ENCODE data around the gene PEMT. TPM values are rescaled to one million over a fixed set of nuclear protein-coding genes. Genes with fewer than 3 reads are reported as not detected.

Gene PEMT, protein sequence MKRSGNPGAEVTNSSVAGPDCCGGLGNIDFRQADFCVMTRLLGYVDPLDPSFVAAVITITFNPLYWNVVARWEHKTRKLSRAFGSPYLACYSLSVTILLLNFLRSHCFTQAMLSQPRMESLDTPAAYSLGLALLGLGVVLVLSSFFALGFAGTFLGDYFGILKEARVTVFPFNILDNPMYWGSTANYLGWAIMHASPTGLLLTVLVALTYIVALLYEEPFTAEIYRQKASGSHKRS
- 46.0 and 54.8 TPM in 2 replicates for total RNA-seq (2014; rRNA removed; shearing (Covaris generic))
- 55.2 and 62.7 TPM in 2 replicates for polyA plus RNA-seq (2016; fragmentation: Nextera tagmentation; extraction: Ambion mirVana)
- long read RNA-seq, transcript PEMT-201 (7 exons, 1,013 nt): major isoform, 42 of 49 reads
- long read RNA-seq, partial matches to known transcripts: 2 of 49 reads
- long read RNA-seq, other reads (novel, unspliced or antisense): 5 of 49 reads

DNA sequence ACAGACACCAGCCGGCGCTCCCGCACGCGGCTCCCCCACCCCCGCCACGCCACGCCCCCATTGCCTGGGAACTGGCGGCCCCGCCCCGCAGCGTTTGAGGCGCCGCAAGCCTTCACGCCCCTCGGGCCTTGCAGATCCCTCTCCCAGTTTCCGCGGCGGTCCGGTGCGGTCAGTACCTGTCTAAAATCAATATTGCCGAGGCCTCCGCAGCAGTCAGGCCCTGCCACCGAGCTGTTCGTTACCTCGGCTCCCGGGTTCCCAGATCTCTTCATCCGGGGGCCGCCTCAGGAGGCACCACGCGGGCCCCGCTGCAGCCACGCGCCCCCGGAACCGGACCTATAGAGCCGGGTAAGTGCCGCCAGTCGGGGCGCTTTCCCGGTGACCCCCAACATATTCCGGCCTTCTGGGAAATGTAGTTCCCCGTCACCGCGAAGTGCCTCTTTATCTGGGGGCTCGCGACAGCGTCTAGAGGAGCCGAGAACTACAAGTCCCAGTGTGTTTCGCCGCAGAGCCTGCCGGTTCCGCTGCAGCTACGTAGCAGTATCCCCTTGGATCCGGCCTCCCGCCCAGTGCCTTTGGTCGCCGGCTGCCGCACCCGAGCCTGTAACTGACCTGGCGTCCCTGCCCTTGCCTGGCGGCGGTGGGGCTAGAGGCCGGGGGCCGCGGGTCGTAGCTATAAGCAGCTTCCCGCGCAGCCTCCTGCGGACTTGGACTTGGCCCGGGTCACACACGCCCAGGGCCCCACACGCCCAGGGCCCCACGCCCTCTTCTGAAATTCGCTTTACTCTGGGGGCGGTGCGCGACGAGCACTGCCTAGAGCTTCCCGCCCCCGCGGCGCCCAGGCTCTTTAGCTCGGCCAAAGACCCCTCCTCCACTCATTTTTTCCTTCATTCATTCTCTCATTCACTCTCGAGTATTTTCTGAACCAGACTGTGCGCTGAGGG is at the start of gene PEMT:
Gene PEMT (minus strand): TSS at position 354 of the 944 bp plus-strand sequence. CDS start 82 bp downstream, at position 272.
- peaks cover 7% of the 10 kb centered on the region; the same call in 1 of the 2 replicates for H3K4me1 ChIP-seq (ENCODE audit: insufficient read depth)
- H3K36me3 Mint-ChIP-seq (ENCODE audit: low read depth): no peaks in the 10 kb centered on the region
- peak within 1 kb of the TSS; percentile 89 for H3K4me2 ChIP-seq
- H3K27ac ChIP-seq (ENCODE audit: low read depth): peak within 1 kb of the TSS; percentile 82
- peak within 1 kb of the TSS; percentile 89 for H3K27ac Mint-ChIP-seq
- peaks cover 11% of the 10 kb centered on the region for H3K27me3 Mint-ChIP-seq (ENCODE audit: insufficient read depth, low read depth, poor library complexity)
- H3K4me3 ChIP-seq: peak within 1 kb of the TSS; percentile 93
- H3K79me2 ChIP-seq (replicated peaks; ENCODE audit: insufficient read depth): peaks cover 44% of the 10 kb centered on the region
- H3K9me2 ChIP-seq (ENCODE audit: insufficient read depth): no peaks in the 10 kb centered on the region
- DNase-seq (ENCODE audit: low spot score) (peak; percentile 99), ATAC-seq (peak; percentile 96)
- H3K4me3 Mint-ChIP-seq: peak within 1 kb of the TSS; percentile 94
- no peaks in the 10 kb centered on the region for H3K9me3 Mint-ChIP-seq
- H2AFZ ChIP-seq: peak within 1 kb of the TSS; percentile 98
- no peaks in the 10 kb centered on the region for H3K27me3 ChIP-seq (ENCODE audit: insufficient read depth)
- H3K4me1 Mint-ChIP-seq: peaks cover 14% of the 10 kb centered on the region
- no peaks in the 10 kb centered on the region for H3F3A ChIP-seq (replicated peaks; ENCODE audit: low read depth)
- TF ChIP-seq STAT1 (IDR thresholded peaks at IDR 0.05; ENCODE audit: unreplicated experiment) (no peak), ZNF331 (CRISPR knock-in tag; IDR thresholded peaks at IDR 0.05; ENCODE audit: low read depth) (no peak), EZH2 (IDR thresholded peaks at IDR 0.05; ENCODE audit: low read depth, unreplicated experiment) (no peak), CREB1 (CRISPR knock-in tag; IDR thresholded peaks at IDR 0.05; ENCODE audit: low read depth) (peak; percentile 92), ZNF114 (CRISPR knock-in tag; IDR thresholded peaks at IDR 0.05) (peak; percentile 83), POLR2AphosphoS5 (IDR thresholded peaks at IDR 0.05; ENCODE audit: low read depth) (peak; percentile 84), EZH2phosphoT487 (IDR thresholded peaks at IDR 0.05; ENCODE audit: unreplicated experiment) (no peak)
- TF ChIP-seq, protein P1, sequence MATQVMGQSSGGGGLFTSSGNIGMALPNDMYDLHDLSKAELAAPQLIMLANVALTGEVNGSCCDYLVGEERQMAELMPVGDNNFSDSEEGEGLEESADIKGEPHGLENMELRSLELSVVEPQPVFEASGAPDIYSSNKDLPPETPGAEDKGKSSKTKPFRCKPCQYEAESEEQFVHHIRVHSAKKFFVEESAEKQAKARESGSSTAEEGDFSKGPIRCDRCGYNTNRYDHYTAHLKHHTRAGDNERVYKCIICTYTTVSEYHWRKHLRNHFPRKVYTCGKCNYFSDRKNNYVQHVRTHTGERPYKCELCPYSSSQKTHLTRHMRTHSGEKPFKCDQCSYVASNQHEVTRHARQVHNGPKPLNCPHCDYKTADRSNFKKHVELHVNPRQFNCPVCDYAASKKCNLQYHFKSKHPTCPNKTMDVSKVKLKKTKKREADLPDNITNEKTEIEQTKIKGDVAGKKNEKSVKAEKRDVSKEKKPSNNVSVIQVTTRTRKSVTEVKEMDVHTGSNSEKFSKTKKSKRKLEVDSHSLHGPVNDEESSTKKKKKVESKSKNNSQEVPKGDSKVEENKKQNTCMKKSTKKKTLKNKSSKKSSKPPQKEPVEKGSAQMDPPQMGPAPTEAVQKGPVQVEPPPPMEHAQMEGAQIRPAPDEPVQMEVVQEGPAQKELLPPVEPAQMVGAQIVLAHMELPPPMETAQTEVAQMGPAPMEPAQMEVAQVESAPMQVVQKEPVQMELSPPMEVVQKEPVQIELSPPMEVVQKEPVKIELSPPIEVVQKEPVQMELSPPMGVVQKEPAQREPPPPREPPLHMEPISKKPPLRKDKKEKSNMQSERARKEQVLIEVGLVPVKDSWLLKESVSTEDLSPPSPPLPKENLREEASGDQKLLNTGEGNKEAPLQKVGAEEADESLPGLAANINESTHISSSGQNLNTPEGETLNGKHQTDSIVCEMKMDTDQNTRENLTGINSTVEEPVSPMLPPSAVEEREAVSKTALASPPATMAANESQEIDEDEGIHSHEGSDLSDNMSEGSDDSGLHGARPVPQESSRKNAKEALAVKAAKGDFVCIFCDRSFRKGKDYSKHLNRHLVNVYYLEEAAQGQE (IDR thresholded peaks at IDR 0.05; ENCODE audit: unreplicated experiment): no peak
- TF ChIP-seq, protein P2, sequence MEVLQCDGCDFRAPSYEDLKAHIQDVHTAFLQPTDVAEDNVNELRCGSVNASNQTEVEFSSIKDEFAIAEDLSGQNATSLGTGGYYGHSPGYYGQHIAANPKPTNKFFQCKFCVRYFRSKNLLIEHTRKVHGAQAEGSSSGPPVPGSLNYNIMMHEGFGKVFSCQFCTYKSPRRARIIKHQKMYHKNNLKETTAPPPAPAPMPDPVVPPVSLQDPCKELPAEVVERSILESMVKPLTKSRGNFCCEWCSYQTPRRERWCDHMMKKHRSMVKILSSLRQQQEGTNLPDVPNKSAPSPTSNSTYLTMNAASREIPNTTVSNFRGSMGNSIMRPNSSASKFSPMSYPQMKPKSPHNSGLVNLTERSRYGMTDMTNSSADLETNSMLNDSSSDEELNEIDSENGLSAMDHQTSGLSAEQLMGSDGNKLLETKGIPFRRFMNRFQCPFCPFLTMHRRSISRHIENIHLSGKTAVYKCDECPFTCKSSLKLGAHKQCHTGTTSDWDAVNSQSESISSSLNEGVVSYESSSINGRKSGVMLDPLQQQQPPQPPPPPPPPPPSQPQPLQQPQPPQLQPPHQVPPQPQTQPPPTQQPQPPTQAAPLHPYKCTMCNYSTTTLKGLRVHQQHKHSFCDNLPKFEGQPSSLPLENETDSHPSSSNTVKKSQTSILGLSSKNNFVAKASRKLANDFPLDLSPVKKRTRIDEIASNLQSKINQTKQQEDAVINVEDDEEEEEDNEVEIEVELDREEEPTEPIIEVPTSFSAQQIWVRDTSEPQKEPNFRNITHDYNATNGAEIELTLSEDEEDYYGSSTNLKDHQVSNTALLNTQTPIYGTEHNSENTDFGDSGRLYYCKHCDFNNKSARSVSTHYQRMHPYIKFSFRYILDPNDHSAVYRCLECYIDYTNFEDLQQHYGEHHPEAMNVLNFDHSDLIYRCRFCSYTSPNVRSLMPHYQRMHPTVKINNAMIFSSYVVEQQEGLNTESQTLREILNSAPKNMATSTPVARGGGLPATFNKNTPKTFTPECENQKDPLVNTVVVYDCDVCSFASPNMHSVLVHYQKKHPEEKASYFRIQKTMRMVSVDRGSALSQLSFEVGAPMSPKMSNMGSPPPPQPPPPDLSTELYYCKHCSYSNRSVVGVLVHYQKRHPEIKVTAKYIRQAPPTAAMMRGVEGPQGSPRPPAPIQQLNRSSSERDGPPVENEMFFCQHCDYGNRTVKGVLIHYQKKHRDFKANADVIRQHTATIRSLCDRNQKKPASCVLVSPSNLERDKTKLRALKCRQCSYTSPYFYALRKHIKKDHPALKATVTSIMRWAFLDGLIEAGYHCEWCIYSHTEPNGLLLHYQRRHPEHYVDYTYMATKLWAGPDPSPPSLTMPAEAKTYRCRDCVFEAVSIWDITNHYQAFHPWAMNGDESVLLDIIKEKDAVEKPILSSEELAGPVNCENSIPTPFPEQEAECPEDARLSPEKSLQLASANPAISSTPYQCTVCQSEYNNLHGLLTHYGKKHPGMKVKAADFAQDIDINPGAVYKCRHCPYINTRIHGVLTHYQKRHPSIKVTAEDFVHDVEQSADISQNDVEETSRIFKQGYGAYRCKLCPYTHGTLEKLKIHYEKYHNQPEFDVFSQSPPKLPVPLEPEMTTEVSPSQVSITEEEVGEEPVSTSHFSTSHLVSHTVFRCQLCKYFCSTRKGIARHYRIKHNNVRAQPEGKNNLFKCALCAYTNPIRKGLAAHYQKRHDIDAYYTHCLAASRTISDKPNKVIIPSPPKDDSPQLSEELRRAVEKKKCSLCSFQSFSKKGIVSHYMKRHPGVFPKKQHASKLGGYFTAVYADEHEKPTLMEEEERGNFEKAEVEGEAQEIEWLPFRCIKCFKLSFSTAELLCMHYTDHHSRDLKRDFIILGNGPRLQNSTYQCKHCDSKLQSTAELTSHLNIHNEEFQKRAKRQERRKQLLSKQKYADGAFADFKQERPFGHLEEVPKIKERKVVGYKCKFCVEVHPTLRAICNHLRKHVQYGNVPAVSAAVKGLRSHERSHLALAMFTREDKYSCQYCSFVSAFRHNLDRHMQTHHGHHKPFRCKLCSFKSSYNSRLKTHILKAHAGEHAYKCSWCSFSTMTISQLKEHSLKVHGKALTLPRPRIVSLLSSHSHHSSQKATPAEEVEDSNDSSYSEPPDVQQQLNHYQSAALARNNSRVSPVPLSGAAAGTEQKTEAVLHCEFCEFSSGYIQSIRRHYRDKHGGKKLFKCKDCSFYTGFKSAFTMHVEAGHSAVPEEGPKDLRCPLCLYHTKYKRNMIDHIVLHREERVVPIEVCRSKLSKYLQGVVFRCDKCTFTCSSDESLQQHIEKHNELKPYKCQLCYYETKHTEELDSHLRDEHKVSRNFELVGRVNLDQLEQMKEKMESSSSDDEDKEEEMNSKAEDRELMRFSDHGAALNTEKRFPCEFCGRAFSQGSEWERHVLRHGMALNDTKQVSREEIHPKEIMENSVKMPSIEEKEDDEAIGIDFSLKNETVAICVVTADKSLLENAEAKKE (CRISPR knock-in tag; IDR thresholded peaks at IDR 0.05): no peak
- TF ChIP-seq, protein P3, sequence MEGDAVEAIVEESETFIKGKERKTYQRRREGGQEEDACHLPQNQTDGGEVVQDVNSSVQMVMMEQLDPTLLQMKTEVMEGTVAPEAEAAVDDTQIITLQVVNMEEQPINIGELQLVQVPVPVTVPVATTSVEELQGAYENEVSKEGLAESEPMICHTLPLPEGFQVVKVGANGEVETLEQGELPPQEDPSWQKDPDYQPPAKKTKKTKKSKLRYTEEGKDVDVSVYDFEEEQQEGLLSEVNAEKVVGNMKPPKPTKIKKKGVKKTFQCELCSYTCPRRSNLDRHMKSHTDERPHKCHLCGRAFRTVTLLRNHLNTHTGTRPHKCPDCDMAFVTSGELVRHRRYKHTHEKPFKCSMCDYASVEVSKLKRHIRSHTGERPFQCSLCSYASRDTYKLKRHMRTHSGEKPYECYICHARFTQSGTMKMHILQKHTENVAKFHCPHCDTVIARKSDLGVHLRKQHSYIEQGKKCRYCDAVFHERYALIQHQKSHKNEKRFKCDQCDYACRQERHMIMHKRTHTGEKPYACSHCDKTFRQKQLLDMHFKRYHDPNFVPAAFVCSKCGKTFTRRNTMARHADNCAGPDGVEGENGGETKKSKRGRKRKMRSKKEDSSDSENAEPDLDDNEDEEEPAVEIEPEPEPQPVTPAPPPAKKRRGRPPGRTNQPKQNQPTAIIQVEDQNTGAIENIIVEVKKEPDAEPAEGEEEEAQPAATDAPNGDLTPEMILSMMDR (conservative IDR thresholded peaks at IDR 0.05; ENCODE audit: low read depth in 2 of 2): no peak
- TF ChIP-seq, protein P4, sequence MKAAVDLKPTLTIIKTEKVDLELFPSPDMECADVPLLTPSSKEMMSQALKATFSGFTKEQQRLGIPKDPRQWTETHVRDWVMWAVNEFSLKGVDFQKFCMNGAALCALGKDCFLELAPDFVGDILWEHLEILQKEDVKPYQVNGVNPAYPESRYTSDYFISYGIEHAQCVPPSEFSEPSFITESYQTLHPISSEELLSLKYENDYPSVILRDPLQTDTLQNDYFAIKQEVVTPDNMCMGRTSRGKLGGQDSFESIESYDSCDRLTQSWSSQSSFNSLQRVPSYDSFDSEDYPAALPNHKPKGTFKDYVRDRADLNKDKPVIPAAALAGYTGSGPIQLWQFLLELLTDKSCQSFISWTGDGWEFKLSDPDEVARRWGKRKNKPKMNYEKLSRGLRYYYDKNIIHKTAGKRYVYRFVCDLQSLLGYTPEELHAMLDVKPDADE (IDR thresholded peaks at IDR 0.05): peak; percentile 95
- no peaks in the 10 kb centered on the region for H3K36me3 ChIP-seq (ENCODE audit: insufficient read depth)
- H4K20me1 ChIP-seq (replicated peaks; ENCODE audit: insufficient read depth): no peaks in the 10 kb centered on the region
